Gastroesophageal sphincter (tissue), 4 donors: ENCODE results near the gene ATP11B. TPM values are rescaled to one million over a fixed set of nuclear protein-coding genes. Genes with fewer than 3 reads are reported as not detected.

Experiments
- ATAC-seq: fragments of 150-250 bp; one replicate; pipeline ENCODE4 v1.9.1; 2016; ENCODE audit warnings: mild to moderate bottlenecking, moderate library complexity
- H3K27ac ChIP-seq, 4 donors: fragments of 200-600 bp; sonication (generic) in 3 of 4; 1 replicate in 3 of 4; 2 replicates in 1 of 4; pipeline ENCODE4 v1.5.1; 2016 to 2019
- H3K27me3 ChIP-seq: fragments of 200-600 bp; sonication (generic); one replicate; pipeline ENCODE4 v1.5.1; 2019
- H3K36me3 ChIP-seq, 2 donors: fragments of 200-600 bp; sonication (generic); one replicate each; pipeline ENCODE4 v1.5.1; 2019; ENCODE audit warnings: control low read depth in 1 of 2
- H3K4me1 ChIP-seq, 3 donors: fragments of 200-600 bp; sonication (generic); 1 replicate in 2 of 3; 2 replicates in 1 of 3; pipeline ENCODE4 v1.5.1; 2016 to 2019; ENCODE audit warnings: control low read depth in 2 of 3
- H3K4me3 ChIP-seq, 2 donors: fragments of 200-600 bp; sonication (generic); one replicate each; pipeline ENCODE4 v1.5.1; 2019; ENCODE audit warnings: mild to moderate bottlenecking in 1 of 2, moderate library complexity in 1 of 2
- H3K9me3 ChIP-seq, 3 donors: fragments of 200-600 bp; sonication (generic); one replicate each; pipeline ENCODE4 v1.5.1; 2017 to 2019; ENCODE audit warnings: control low read depth in 2 of 3
- CTCF ChIP-seq, 4 experiments: fragments of 200-600 bp in 2 of 4; fragments of 450-650 bp in 2 of 4; sonication (generic) in 1 of 4; IDR thresholded peaks; one replicate each; pipeline ENCODE4 v1.5.1; 2017 to 2019; ENCODE audit warnings: antibody characterized with exemption in 4 of 4, mild to moderate bottlenecking in 2 of 4, moderate library complexity in 2 of 4
- EP300 ChIP-seq: sonication (generic); formaldehyde crosslinking; IDR thresholded peaks from one replicate; pipeline ENCODE4 v1.6.1; 2017; ENCODE audit warnings: antibody characterized with exemption, mild to moderate bottlenecking
- POLR2A ChIP-seq, 2 donors: fragments of 450-650 bp; IDR thresholded peaks; one replicate each; pipeline ENCODE4 v1.6.1; 2017; ENCODE audit warnings: antibody characterized with exemption in 2 of 2, mild to moderate bottlenecking in 2 of 2, moderate library complexity in 1 of 2
- POLR2AphosphoS5 ChIP-seq: sonication (generic); formaldehyde crosslinking; IDR thresholded peaks from one replicate; pipeline ENCODE4 v1.6.1; 2017; ENCODE audit warnings: antibody characterized with exemption
- WGBS, 2 donors: methylation state at CpG; one replicate each; pipeline ENCODE4 v1.1.5; 2018; ENCODE audit warnings: low coverage in 1 of 2; 5-methylcytosine and 5-hydroxymethylcytosine counted together
- total RNA-seq, 4 donors: library from RNA; depleted of rRNA; stranded (reverse); fragments of >200 nt; gene quantifications; one replicate each; pipeline ENCODE4 v1.1.0, GENCODE V29; 2016

Gene ATP11B
- total RNA-seq, result 10 to 100 TPM; 53.8 to 70.7 (median 58.6) TPM

GRCh38 chr3:182792901-182793662 is at the start of gene ATP11B:
Gene ATP11B (plus strand): TSS chr3:182793504. CDS start chr3:182793760, 256 bp downstream.
- no peaks in the 10 kb centered on the region for H3K27me3 ChIP-seq
- peak; percentile 90 for ATAC-seq
- TF ChIP-seq CTCF (IDR thresholded peaks at IDR 0.05), result peak in 1 of 4 experiments; percentile 11
- peak; percentile 55 to 57 for TF ChIP-seq POLR2A (IDR thresholded peaks at IDR 0.05)
- no peak for TF ChIP-seq EP300
- peak; percentile 76 for TF ChIP-seq POLR2AphosphoS5
- peaks cover 4 to 35% (median 4%) of the 10 kb centered on the region in 3 donors for H3K4me1 ChIP-seq
- H3K36me3 ChIP-seq, result no peaks in the 10 kb centered on the region
- peak within 1 kb of the TSS; percentile 79 to 91 for H3K4me3 ChIP-seq
- H3K27ac ChIP-seq, result peak within 1 kb of the TSS; percentile 87 to 96 (median 94)
- 0% methylated on average over 2 of the region's 74 CpGs for WGBS, 2 donors
- no peaks in the 10 kb centered on the region for H3K9me3 ChIP-seq

- WGBS, 2 donors, result 39 to 40% methylated on average over 2 to 3 of the region's 3 CpGs
- no peaks in the 10 kb centered on the region for H3K36me3 ChIP-seq
Observed at GRCh38 chr3:182746959-182747358, 46.3 kb upstream of the ATP11B start.

GRCh38 chr3:182755308-182755707 is 38.0 kb upstream of the ATP11B start:
- H3K36me3 ChIP-seq, result no peaks in the 10 kb centered on the region
- no peak for TF ChIP-seq POLR2A (IDR thresholded peaks at IDR 0.05)
- TF ChIP-seq CTCF (IDR thresholded peaks at IDR 0.05), result no peak
- no peak for TF ChIP-seq EP300
- no peak for TF ChIP-seq POLR2AphosphoS5
- H3K4me1 ChIP-seq, result no peaks in the 10 kb centered on the region
- H3K4me3 ChIP-seq, result no peak overlapping the region
- H3K27ac ChIP-seq, result no peak overlapping the region
- no peak for ATAC-seq
- H3K9me3 ChIP-seq, result peaks cover 0 to 7% (median 0%) of the 10 kb centered on the region in 3 donors
- H3K27me3 ChIP-seq, result peaks cover 9% of the 10 kb centered on the region

More at GRCh38 chr3:182746959-182747358, 46.3 kb upstream of the ATP11B start:
- no peak overlapping the region for H3K4me3 ChIP-seq
- TF ChIP-seq POLR2A (IDR thresholded peaks at IDR 0.05) (no peak), EP300 (no peak), POLR2AphosphoS5 (no peak), CTCF (IDR thresholded peaks at IDR 0.05) (no peak)
- H3K27ac ChIP-seq, result no peak overlapping the region
- peaks cover 0 to 3% (median 0%) of the 10 kb centered on the region in 3 donors for H3K9me3 ChIP-seq
- no peaks in the 10 kb centered on the region for H3K27me3 ChIP-seq
- no peaks in the 10 kb centered on the region for H3K4me1 ChIP-seq
- ATAC-seq, result no peak

- Histone ChIP-seq H3K4me1 (no peaks in the 10 kb centered on the region), H3K36me3 (no peaks in the 10 kb centered on the region), H3K27me3 (peaks cover 9% of the 10 kb centered on the region), H3K4me3 (no peak overlapping the region), H3K27ac (no peak overlapping the region), H3K9me3 (peaks cover 0 to 7% (median 0%) of the 10 kb centered on the region in 3 donors)
- no peak for TF ChIP-seq POLR2AphosphoS5
- no peak for TF ChIP-seq EP300
- no peak for TF ChIP-seq POLR2A (IDR thresholded peaks at IDR 0.05)
- TF ChIP-seq CTCF (IDR thresholded peaks at IDR 0.05), result no peak
- WGBS, 2 donors, result 43 to 63% methylated on average over 3 of the region's 3 CpGs
- no peak for ATAC-seq
Observed at GRCh38 chr3:182755712-182756111, 37.6 kb upstream of the ATP11B start.
